Activated CD8-positive, alpha-beta T cell treated with anti-CD3 and anti-CD28 coated beads for 36 hours (primary cell): ENCODE data around the gene NCOA1. TPM values are rescaled to one million over a fixed set of nuclear protein-coding genes. Genes with fewer than 3 reads are reported as not detected.

Experiments used
- ATAC-seq: fragments of 200-7000 bp; cut with Tn5 transposase; one replicate; pipeline ENCODE4 v1.10.0; 2021; ENCODE audit warnings: mild to moderate bottlenecking, moderate library complexity
- CTCF ChIA-PET: fragments of 350-600 bp; sonication (Branson Sonifier 250); formaldehyde crosslinking; loops from one replicate; lab custom pipeline; 2021; ENCODE audit warnings: antibody characterized with exemption; lab: Charles Lee
- POLR2A ChIA-PET: fragments of 350-600 bp; sonication (Branson Sonifier 250); formaldehyde crosslinking; loops from one replicate; lab custom pipeline; 2021; ENCODE audit warnings: antibody characterized with exemption; lab: Charles Lee
- DNase-seq: peaks from one replicate; pipeline ENCODE4 v3.0.0-alpha.2; 2020
- H3K27ac Mint-ChIP-seq: one replicate; pipeline ENCODE4 v1.8.0; 2021; ENCODE audit warnings: mild to moderate bottlenecking, mixed read lengths
- H3K27me3 Mint-ChIP-seq: one replicate; pipeline ENCODE4 v1.8.0; 2021; ENCODE audit warnings: mixed read lengths
- H3K36me3 Mint-ChIP-seq: one replicate; pipeline ENCODE4 v1.8.0; 2021; ENCODE audit warnings: low read depth, mixed read lengths
- H3K4me1 Mint-ChIP-seq: one replicate; pipeline ENCODE4 v1.8.0; 2021; ENCODE audit warnings: low read depth, mixed read lengths
- H3K4me3 Mint-ChIP-seq: one replicate; pipeline ENCODE4 v1.8.0; 2021; ENCODE audit warnings: mild to moderate bottlenecking, moderate library complexity, mixed read lengths
- H3K9me3 Mint-ChIP-seq: one replicate; pipeline ENCODE4 v1.8.0; 2021; ENCODE audit warnings: mixed read lengths
- intact Hi-C: fragments of 100-400 bp; cut with micrococcal nuclease; formaldehyde crosslinking; loops from one replicate; pipeline ENCODE4 v1.10.0; 2022
- total RNA-seq, 2 experiments: library from RNA; stranded (reverse); gene quantifications; one replicate each; pipeline ENCODE4 v1.2.3, GENCODE V29; 2021
- TF ChIP-seq, protein P1 (sequence below): fragments of 200-600 bp; IDR thresholded peaks from one replicate; pipeline ENCODE4 v1.8.0; 2022; ENCODE audit warnings: antibody characterized with exemption, mild to moderate bottlenecking

Gene NCOA1
- total RNA-seq, 2 experiments from 2014 or later, result 16.8 to 17.1 TPM

- Mint-ChIP-seq H3K36me3 (peaks cover 2% of the 10 kb centered on the region), H3K27ac (peak overlapping the region; percentile 4), H3K4me3 (peak overlapping the region; percentile 36), H3K9me3 (no peaks in the 10 kb centered on the region), H3K4me1 (peaks cover 63% of the 10 kb centered on the region), H3K27me3 (no peaks in the 10 kb centered on the region)
- no peak for DNase-seq
- intact Hi-C loops, result no loop called here
- CTCF ChIA-PET, result interaction anchor here (0.7 to 1.3 kb wide), 2 partner anchors 9 to 17 kb away, joined by 3 read pairs; no protein-coding TSS in a partner anchor
- POLR2A ChIA-PET, result no interaction called here
- TF ChIP-seq, protein P1, sequence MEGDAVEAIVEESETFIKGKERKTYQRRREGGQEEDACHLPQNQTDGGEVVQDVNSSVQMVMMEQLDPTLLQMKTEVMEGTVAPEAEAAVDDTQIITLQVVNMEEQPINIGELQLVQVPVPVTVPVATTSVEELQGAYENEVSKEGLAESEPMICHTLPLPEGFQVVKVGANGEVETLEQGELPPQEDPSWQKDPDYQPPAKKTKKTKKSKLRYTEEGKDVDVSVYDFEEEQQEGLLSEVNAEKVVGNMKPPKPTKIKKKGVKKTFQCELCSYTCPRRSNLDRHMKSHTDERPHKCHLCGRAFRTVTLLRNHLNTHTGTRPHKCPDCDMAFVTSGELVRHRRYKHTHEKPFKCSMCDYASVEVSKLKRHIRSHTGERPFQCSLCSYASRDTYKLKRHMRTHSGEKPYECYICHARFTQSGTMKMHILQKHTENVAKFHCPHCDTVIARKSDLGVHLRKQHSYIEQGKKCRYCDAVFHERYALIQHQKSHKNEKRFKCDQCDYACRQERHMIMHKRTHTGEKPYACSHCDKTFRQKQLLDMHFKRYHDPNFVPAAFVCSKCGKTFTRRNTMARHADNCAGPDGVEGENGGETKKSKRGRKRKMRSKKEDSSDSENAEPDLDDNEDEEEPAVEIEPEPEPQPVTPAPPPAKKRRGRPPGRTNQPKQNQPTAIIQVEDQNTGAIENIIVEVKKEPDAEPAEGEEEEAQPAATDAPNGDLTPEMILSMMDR, result no peak
- ATAC-seq, result no peak
Measured at GRCh38 chr2:24512404-24512803, 21.4 kb downstream of the NCOA1 start.

DNA sequence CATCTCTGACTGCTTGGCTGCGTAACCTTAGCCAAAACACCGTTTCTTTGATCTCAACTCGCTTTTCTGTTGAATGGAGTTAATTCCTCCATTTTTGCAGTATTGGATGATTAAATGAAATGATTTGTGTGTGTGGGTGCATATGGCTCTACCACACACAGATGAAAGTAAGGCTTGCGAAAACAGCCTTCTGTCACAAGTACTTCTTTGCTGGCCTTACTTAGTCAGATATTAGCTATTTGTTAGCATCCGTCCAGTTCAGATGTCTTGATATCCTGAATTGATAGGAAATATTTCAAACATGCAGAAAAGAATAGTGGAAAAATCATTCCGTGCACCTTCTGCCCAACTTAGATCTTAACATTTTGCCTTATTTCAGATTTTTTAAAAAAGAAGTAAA, 21.8 kb downstream of the NCOA1 start:
- ATAC-seq (no peak), DNase-seq (no peak)
- CTCF ChIA-PET, result interaction anchor here (1.3 kb wide), 1 partner anchor 8 kb away, joined by 3 read pairs; no protein-coding TSS in a partner anchor
- intact Hi-C loops, result no loop called here
- Mint-ChIP-seq H3K4me1 (peaks cover 61% of the 10 kb centered on the region), H3K27me3 (no peaks in the 10 kb centered on the region), H3K36me3 (peaks cover 2% of the 10 kb centered on the region), H3K4me3 (no peak overlapping the region), H3K27ac (no peak overlapping the region), H3K9me3 (no peaks in the 10 kb centered on the region)
- TF ChIP-seq, protein P1, result no peak
- POLR2A ChIA-PET, result no interaction called here

- H3K36me3 Mint-ChIP-seq, result peaks cover 2% of the 10 kb centered on the region
- no peak overlapping the region for H3K4me3 Mint-ChIP-seq
Measured at GRCh38 chr2:24513281-24514071, 22.4 kb downstream of the NCOA1 start.

DNA sequence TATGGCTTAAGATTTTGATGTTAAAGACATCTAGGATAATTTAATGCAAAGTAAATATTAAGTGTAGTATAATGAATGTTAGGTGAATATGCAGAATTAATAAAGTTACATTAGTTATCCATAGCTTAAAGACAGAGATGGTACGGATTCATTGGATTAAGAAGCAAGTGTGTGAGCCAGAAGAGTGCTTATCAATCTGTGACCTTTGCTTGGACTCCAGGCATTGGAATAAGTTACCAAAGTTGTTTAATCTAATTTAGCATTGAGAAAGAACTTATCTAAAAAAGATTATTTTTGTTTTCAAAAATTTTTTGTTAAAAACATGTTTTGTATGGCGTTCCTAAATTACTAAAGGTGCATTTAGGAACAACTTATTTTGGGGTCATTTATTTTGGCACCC, 23.8 kb downstream of the NCOA1 start:
- Mint-ChIP-seq H3K4me1 (peaks cover 56% of the 10 kb centered on the region), H3K4me3 (no peak overlapping the region), H3K9me3 (peaks cover 4% of the 10 kb centered on the region), H3K27ac (no peak overlapping the region), H3K36me3 (peaks cover 8% of the 10 kb centered on the region), H3K27me3 (no peaks in the 10 kb centered on the region)
- DNase-seq, result no peak
- ATAC-seq, result no peak
- intact Hi-C loops, result no loop called here
- ChIA-PET POLR2A (interaction anchor here (1.3 kb wide), 1 partner anchor 134 kb away, joined by 4 read pairs; no protein-coding TSS in a partner anchor), CTCF (interaction anchor here (1.2 kb wide), 1 partner anchor 24 kb away, joined by 3 read pairs; the partner anchor contains the start of gene NCOA1)
- TF ChIP-seq, protein P1, result no peak

More at GRCh38 chr2:24513281-24514071, 22.4 kb downstream of the NCOA1 start:
- TF ChIP-seq, protein P1, result no peak
- Mint-ChIP-seq H3K27me3 (no peaks in the 10 kb centered on the region), H3K4me1 (peaks cover 59% of the 10 kb centered on the region), H3K27ac (no peak overlapping the region), H3K9me3 (no peaks in the 10 kb centered on the region)
- intact Hi-C loops, result no loop called here
- ATAC-seq (no peak), DNase-seq (no peak)
- CTCF ChIA-PET, result interaction anchor here (1.3 kb wide), 1 partner anchor 8 kb away, joined by 3 read pairs; no protein-coding TSS in a partner anchor
- POLR2A ChIA-PET, result interaction anchor here (0.6 to 1.3 kb wide), 2 partner anchors 51 to 135 kb away, joined by 3 to 4 read pairs; no protein-coding TSS in a partner anchor

DNA sequence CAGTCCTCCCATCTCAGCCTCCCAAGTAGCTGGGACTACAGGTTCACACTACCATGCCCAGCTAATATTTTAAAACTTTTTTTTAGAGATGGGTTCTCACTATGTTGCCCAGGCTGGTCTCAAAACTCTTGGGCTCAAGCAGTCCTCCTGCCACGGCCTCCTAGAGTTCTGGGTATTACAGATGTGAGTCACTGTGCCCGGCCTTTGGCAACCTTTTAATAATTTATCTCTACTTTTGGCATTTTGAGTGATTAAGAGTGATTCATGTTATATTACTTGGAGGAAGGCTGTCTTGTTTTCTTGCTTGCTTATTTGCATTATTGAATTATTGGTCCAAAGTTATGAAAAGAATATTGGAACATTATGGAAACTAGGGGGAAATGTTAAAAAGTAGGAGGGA, 24.3 kb downstream of the NCOA1 start:
- Mint-ChIP-seq H3K27ac (peak overlapping the region; percentile 32), H3K4me3 (no peak overlapping the region), H3K4me1 (peaks cover 61% of the 10 kb centered on the region), H3K36me3 (peaks cover 8% of the 10 kb centered on the region), H3K9me3 (peaks cover 4% of the 10 kb centered on the region), H3K27me3 (no peaks in the 10 kb centered on the region)
- DNase-seq (peak; percentile 56), ATAC-seq (peak; percentile 38)
- TF ChIP-seq, protein P1, result no peak
- CTCF ChIA-PET, result interaction anchor here (1.2 kb wide), 1 partner anchor 24 kb away, joined by 3 read pairs; the partner anchor contains the start of gene NCOA1
- POLR2A ChIA-PET, result interaction anchor here (0.6 to 1.1 kb wide), 2 partner anchors 9 to 1534 kb away, joined by 3 read pairs; no protein-coding TSS in a partner anchor
- intact Hi-C loops, result no loop called here
